ENCODE results near the gene SOX9.

SOX9 gene

DNA sequence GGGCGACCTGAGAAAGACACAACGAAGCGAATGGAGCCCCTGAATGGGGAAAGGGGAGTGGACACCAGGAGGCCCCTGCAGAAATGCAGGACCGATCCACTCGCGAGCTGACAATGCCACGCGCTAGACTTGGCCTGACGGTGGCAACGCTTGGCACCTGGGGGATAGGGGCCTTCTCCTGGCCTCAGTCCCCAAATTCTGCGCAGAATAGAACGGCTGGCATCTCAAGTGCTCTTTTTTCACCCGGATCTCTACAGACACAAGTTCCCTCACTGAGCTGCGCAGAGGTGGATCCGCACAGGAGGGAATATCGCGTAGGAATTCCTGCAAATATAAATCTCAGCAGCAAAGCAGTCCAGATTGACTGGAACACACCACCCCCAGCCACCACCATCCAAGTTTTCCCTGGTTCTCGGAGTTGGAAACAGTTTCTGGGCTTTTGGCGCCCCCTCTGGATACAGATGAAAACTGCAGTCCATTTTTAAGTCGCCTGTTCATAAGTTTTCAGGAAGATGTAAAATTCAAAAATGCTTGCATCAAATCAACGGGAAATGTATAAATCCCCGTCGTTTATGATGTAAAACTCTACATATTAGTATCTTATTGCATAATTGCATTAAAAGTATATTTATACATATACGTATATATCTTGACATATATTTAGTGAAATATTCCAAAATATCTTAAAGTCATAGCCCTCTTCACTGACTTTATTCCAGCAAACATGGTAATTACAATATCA, 2.3 kb upstream of the SOX9 start:
- peak; percentile 70; the same call in 1 of the 2 replicates for TF ChIP-seq CTCF (IDR thresholded peaks at IDR 0.05; ENCODE audit: borderline replicate concordance, insufficient read depth, low read depth, low read length)
- peak overlapping the region; percentile 40 for H3K4me3 ChIP-seq (ENCODE audit: low read depth, low read length)

DNA sequence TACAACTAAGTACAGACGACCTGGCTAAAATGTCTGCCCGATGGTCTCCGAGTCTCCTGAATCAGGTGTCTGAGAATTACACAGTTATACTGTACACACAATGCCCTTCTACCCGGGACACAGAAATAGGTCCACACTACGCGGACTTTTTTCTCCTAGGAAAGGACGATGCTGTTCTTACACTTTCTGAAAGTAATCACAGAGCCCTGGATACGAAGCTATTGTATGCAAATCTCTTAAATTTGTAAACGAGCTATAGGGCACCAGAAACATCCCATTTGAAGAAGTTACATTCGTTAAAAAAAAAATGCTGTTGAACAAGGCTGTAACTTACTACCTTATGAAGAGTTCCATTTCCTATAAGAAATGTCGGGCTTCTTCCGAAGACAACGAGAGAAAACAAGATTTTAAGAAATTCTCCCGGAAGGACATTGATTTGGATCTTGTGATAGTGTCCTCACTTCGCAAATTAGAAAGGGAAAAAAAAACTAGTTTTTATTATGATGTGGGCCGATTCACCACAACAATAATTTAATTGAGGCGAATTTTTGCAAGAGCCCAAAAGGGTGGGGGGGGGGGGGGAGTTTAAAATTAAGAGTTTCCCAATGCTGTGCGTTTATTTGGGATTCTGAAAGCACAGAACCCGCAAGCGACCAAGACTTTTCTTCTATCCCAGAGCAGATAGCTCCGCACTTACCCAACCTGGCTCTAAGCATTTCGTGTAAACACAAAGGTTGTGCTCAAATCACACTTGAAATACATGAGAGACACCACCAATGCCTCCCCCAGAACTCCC, 1.5 kb upstream of the SOX9 start:
- H3K4me3 ChIP-seq (ENCODE audit: low read depth, low read length), result no peak overlapping the region
- TF ChIP-seq CTCF (IDR thresholded peaks at IDR 0.05; ENCODE audit: borderline replicate concordance, insufficient read depth, low read depth, low read length), result no peak

DNA sequence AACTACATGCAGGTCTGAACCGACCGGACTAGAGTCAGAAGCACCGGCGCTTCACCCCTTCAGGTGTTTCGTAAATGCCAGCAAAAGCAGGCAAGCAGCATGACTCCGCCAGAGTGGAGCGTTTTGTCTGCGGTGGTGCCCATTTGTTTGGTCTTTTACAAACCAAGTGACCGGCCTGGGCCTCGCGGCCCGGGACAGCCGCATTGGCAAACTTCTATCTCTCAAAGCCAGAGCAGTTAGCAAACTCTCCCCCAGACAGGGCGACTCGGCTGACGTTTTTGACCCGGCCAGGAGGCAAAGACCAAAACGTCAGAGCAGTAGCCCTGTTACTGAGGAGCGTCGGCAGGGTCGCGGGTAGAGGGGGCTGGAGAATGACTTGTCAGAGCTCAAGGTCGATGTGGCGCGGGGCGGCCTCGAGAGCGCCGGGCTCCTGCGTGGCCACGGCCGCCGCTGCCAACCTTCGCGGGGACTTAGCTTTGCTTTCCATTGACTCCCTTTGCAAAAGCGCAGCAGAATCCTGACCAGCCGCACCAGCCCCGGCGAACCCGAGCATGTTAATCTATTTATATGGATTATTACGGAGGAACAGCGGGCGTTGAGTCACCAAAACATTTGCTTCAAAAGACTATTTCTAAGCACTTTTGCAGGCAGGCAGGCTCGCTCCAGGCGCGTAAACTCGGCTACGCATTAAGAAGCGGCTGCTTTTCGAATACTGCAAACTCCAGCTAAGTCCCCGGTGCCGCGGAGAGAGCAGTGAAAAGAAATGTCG, 763 bp upstream of the SOX9 start:
- peak overlapping the region; percentile 46 for H3K4me3 ChIP-seq (ENCODE audit: low read depth, low read length)
- no peak for TF ChIP-seq CTCF (IDR thresholded peaks at IDR 0.05; ENCODE audit: borderline replicate concordance, insufficient read depth, low read depth, low read length)

DNA sequence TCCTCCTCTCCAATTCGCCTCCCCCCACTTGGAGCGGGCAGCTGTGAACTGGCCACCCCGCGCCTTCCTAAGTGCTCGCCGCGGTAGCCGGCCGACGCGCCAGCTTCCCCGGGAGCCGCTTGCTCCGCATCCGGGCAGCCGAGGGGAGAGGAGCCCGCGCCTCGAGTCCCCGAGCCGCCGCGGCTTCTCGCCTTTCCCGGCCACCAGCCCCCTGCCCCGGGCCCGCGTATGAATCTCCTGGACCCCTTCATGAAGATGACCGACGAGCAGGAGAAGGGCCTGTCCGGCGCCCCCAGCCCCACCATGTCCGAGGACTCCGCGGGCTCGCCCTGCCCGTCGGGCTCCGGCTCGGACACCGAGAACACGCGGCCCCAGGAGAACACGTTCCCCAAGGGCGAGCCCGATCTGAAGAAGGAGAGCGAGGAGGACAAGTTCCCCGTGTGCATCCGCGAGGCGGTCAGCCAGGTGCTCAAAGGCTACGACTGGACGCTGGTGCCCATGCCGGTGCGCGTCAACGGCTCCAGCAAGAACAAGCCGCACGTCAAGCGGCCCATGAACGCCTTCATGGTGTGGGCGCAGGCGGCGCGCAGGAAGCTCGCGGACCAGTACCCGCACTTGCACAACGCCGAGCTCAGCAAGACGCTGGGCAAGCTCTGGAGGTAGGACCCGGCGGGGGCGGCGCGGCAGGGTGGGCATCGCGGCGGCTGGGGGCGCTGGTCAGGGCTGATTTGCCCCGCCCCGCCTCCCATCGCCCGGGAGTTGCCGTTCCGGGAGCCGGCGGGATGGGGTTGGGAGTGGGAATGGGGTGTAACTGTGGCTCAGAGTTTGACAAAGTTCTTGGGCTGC, 567 bp downstream of the SOX9 start:
- TF ChIP-seq CTCF (IDR thresholded peaks at IDR 0.05; ENCODE audit: borderline replicate concordance, insufficient read depth, low read depth, low read length), result no peak
- peak overlapping the region; percentile 83 for H3K4me3 ChIP-seq (ENCODE audit: low read depth, low read length)

DNA sequence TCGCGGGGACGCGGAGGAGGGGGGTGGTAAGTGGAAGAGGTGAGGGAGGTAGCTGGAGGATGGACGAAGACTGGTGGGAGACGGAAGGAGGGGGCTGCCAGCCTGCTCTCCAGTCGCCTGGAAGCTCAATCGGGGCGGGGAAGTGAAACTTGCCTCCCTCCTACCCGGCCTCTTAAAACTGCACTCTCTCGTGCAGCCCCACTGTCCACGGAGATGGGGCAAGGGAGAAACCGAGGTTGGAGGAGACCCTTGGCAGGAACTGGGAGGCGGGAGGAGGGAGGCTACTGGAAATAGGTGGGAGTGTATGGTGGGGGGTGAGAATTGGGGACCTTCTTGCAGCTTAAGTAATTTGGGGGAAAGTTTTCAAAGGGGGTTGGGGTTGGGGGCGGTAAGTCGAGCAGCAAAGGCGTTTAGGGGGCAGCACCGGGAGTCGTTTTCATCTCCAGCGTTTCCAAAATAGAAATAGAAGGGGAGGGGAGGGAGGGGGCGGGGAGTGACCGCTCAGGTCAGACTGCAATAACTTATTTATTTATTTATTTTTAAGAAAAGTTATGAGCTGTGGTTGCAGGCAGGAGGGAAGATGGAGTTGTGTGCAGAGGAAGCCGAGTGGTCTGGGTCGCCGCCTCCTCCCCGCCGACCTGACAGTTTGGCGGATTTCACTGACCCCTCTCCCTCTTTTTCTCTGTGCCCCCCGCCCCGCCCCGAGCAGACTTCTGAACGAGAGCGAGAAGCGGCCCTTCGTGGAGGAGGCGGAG, 1.4 kb downstream of the SOX9 start:
- H3K4me3 ChIP-seq (ENCODE audit: low read depth, low read length), result peak overlapping the region; percentile 83
- TF ChIP-seq CTCF (IDR thresholded peaks at IDR 0.05; ENCODE audit: borderline replicate concordance, insufficient read depth, low read depth, low read length), result no peak

Measured in GM12875 (cell line).